ENCODE results near the gene DGCR2.

- no peak for TF ChIP-seq CTCF (IDR thresholded peaks at IDR 0.05; ENCODE audit: control extremely low read depth in 1 of 3, insufficient read depth in 1 of 3, low read depth in 1 of 3, low read length in 3 of 3)
- TF ChIP-seq POLR2AphosphoS5 (IDR thresholded peaks at IDR 0.05; ENCODE audit: low read depth, low read length), result no peak
- no peak for TF ChIP-seq MAFK (IDR thresholded peaks at IDR 0.05; ENCODE audit: low read depth, low read length)
- no peak for TF ChIP-seq EZH2 (IDR thresholded peaks at IDR 0.05; ENCODE audit: low read depth, low read length, severe bottlenecking)
- TF ChIP-seq POLR2A (IDR thresholded peaks at IDR 0.05; ENCODE audit: control extremely low read depth in 1 of 2, low read depth in 2 of 2, low read length in 2 of 2), result no peak
- TF ChIP-seq USF2 (IDR thresholded peaks at IDR 0.05; ENCODE audit: low read length), result no peak
- TF ChIP-seq CREB1 (IDR thresholded peaks at IDR 0.05), result no peak
- TF ChIP-seq ATF2 (IDR thresholded peaks at IDR 0.05; ENCODE audit: low read length), result no peak
- no peak for TF ChIP-seq SP1 (IDR thresholded peaks at IDR 0.05; ENCODE audit: low read depth, low read length)
- TF ChIP-seq SUZ12 (IDR thresholded peaks at IDR 0.05; ENCODE audit: low read length), result no peak
These were observed 15.4 kb upstream of the DGCR2 start for GRCh38 chr22:19137384-19138216.

Data from H1 (cell line).